ENCODE data around the gene XRCC4. TPM values are rescaled to one million over a fixed set of nuclear protein-coding genes. Genes with fewer than 3 reads are reported as not detected.

Gene XRCC4
- total RNA-seq, 1 donor from 2014 or later = 12.3 TPM

DNA sequence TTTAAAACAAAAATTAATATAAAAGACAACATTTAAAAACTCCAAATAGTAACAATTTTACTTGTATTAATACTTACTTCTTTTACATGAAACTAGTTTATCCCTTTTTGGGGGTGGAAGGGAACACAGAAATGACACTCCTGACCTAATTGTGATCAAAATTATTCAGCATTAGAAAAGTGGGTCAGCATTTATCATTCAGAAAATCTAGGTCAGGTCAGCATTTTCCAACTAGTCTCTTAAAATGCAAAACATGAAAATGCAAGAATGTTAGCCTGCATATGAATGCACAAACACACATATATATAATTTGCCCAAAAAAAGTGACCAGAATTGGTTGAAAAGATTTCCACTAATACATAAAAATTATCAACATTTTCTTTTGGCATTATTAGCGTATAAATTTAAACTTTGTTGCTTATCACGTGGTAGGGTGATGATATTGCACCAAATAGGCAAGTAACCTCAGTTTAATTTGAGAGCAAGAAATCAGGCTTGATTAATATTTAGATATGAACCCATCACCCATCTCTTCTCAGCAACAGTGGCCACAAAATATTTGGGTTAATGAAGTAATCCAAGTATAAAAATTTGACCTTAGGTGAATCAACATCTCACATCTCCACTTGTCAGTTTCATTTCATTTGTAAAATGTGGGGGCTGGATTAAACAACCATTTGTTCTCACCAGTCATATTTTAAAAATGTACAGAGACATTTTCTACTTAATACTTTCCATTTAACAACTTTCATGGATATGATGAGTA is 5.9 kb upstream of the XRCC4 start:
- no peak for DNase-seq (ENCODE audit: low read depth)

DNA sequence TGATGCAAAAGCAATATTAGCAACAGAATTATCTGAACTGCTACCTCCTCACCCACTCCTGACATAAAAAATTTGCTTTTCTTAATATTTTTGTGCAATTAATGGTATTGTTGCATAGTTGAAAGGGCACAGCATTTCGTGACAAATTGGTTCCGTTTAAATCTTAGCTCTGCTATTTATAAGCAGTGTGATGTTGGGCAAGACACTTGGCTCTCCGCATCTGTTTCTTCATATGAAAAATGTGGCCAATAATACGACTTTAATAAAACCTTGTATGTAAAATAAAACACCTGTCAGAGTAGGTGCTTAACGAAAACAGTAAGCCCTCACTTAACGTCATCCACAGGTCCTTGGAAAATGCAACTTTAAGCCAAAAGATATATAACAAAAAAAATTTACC is 4.4 kb upstream of the XRCC4 start:
- no peak for DNase-seq (ENCODE audit: low read depth)

DNA sequence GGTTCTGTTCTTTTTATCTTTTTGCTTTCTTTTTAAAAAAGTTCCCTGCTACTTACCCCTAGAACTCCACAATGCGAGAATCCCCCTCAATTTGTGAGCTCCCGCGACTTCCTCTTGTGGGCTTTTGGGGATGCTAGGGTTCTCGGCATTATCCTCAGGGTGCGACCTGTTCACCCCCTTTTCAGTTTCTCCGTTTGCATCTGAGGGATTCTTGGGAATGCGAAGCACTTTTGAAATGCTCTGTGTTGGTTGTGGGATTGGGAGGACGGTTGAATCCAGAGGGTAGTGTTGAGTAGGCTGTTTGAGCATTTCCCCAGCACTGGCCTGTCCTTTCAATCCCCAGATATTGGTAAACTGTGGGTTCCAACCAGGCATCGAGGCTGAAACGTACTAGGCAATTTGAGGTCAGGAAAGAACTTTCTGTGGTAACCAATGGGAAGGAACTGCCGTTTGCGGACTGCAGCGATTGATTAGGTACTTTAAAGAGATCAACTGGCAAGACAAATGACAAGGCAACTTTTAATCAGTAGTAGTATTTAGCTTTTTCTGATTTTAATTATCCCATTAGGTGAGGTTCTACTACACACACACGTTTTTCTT is 415 bp downstream of the XRCC4 start:
- DNase-seq (ENCODE audit: low read depth) = peak; percentile 38

DNA sequence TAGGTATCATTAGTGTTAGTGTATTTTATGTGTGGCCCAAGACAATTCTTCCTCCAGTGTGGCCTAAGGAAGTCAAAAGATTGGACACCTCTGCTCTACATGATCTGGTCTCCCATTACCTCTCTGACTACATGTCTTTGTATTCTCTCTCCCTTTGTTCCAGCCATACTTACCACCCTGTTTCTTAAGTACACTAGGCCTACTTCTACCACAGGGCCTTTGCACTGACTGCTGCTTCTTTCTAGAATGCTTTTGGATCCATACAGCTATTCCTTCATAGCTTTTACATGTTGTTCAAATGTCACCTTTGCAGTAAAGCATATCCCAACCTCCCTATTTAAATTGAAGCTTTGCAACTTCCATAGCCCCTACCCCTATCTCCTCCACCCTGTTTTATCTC is 5.4 kb downstream of the XRCC4 start:
- DNase-seq (ENCODE audit: low read depth) = no peak

DNA sequence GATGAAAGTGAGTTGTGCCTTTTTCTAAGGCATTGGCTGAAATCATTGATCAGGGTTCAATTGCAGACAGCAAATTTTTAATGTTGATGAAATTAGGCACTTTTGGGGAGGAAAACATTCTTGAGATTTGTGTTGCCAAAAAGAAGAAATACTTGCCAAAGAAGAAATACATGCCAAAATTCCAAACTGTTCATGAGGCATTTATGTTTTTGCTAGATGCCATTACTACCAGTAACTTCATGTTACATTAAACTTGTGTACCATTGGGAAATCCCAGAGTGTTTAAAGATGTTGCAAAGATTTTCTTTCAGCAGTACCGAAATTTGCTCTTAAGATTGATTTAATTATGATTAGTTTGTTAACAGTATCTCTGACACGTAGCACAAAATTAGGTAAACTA is 7.0 kb downstream of the XRCC4 start:
- no peak for DNase-seq (ENCODE audit: low read depth)

DNA sequence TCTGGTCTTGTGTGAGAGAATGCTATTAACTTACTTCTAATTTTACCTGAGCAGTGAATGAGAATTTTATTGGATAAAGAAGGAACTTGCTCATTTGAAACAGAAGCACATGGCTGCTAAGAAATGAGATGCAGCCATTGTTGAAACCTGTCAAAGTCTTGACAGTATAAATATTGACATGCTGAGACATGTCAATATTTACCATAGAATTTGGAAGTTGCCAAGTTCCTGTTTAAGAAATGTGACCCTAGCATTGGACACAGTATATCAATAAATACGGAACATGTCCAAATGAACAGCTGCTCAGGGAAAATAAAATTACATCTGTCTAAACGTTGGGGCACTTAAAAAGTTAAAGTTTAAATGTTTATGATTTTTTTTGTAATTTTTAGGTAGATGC is 7.8 kb downstream of the XRCC4 start:
- no peak for DNase-seq (ENCODE audit: low read depth)

DNA sequence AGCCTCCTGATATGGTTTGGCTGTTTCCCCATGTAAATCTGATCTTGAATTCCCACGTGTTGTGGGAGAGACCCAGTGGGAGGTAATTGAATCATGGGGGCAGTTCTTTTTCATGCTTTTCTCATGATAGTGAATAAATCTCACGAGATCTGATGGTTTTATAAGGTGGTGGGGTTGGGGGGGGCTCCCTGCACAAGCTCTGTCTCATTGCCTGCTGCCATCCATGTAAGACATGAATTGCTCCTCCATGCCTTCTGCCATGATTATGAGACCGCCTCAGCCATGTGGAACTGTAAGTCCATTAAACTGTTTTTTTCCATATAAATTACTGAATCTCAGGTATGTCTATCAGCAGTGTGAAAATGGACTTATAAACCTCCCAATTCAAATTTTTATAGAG is 12.8 kb downstream of the XRCC4 start:
- DNase-seq (ENCODE audit: low read depth) = no peak

DNA sequence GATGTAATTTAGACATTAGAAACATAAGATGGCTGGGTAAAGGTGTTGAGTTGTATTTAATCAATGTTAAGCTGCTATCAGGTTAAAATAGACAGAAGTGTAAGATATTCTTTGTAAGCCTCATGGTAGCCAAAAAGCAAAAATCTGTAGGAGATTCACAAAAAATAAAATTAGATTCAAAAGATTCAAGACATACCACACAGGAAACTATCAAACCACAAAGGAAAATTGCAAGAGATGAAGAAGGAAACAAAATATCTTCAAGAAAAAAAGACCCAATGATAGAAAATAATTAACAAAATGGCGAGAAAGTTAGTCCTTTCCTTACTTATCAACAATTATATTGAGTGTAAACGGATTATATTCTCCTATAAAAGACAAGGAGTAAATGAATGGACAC is 15.3 kb downstream of the XRCC4 start:
- no peak for DNase-seq (ENCODE audit: low read depth)

DNA sequence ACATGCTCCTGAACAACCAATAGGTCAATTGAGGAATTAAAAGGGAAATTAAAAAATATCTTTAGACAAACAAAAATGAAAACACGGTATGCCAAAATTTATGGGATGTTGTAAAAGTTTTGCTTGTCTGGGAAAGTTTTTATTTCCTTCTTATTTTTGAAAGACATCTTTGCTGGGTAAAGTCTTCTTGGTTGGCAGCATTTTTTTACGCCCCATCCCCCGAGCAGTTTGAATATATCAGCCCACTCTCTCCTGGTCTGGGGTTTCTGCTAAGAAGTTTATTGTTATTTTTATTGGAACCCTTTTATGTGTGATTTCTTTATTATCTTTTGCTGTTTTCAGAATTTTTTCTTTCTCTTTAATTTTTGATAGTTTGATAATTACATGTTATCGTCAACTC is 16.3 kb downstream of the XRCC4 start:
- DNase-seq (ENCODE audit: low read depth) = no peak

DNA sequence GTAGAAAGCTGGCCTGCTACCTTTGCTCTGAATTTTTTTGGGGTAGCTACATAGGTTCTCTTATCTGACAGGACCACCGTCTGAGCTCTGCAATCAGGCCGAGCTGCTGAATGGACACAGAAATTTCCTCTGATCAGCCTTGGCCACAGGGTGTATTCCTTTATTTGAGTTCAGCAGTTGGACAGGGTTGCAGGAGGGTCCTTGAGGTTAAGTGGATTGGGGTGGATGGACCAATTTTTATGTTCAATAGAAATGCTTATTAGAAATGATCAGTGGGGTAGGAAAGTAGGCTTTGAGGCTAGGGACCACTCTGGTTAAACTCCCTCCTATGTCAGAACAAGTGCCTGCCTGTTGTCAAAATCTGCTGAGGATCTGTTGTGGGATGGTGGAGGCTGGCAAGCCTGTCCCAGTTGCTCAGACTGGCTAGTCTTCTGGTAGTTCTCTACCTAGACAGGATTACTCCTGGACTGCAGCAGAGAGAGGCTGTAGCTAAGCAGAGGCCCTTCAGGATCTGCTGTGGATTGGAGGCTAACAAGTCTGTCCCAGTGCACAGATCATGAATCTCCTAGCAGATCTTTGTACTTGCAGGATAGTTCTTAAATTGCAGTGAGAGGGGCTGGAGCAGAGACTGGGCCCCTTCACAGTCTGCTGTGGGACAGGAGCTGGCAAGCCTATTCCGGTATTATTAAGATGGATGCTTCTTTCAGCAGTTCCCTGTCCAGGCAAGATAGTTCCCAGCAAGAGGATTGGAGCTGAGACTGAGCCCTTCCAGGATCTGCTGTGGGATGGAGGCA is 18.0 kb downstream of the XRCC4 start:
- no peak for DNase-seq (ENCODE audit: low read depth)

DNA sequence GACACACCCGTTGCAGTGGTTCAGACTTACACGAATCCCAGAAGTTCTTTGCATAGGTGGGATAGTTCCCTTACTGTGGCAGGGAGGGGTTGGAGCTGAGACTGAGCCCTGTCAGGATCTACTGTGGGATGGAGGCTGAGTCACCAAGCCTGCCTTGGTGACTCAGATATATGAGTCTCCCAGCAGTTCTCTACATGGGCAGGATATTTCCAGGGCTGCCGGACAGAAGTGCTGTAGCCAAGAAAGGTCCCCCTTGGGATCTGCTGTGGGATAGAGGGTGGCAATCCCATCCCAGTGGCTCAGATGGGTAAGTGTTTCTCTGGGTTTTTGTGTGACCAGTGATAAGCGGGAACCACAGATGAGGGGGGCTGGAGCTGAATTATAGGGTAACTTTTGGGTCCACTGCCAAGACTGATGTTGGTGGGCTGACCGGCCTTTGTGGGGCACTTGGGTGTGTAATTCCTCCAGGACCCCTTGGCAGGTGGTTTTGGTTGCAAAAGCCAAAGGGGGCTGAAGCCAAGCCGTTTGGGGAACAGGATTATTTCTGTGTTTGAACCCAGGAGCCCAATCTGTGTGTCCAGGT is 18.7 kb downstream of the XRCC4 start:
- peak; percentile 88 for DNase-seq (ENCODE audit: low read depth)

DNA sequence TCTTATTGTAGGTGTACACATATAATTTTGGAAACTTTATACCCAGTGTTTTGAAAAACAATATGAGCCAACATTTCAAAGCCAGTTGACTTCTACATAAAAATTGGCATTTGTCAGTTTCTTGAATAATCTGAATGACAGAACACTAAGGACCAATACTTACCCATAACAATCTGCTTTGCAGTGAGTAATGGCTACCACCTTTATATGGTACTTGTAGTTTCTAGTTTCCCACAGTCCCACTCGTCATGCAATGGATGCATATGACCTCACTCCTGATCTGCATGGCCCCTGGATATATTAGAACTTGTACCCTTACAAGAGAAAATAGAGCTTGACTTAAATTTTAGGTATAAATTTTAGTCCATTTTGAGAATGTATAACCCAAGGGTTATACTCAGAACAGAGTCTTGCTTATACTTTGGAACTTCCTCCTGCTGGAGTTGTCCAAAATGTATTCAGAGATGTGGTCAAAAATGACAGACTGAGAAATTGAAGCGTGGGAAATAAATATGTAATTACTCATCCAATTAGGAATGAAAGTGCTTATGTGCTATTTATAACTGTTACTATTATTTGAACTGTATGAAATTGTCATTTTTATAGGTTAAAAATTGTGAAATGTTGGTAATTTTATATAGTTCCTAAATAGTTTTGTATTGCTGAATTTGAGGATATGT is 19.5 kb downstream of the XRCC4 start:
- DNase-seq (ENCODE audit: low read depth) = no peak

DNA sequence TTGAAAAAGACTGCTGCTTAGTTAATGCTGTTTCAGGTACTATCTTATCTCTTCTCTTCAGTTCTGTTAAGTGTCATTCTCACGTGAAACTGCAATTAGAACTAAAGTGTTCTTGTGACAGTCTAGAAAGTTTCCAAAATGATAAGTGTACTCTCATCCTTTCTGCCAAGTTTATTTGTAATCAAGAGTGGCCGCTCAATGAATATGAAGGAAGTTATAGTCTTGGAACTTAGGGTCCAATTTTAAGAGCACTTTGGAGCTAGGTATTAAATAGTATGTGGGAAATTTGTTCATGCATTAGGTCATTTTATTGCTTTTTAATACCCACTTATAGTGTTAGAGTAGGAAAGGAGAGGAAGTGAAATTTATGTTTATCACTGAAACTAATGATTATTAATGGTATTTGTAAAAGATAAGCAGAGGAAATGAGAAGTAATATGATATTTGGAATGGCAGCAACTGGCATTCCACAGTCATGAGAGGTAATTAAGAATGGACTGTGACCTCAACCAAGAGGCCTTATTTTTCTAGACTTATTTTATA is 20.4 kb downstream of the XRCC4 start:
- peak; percentile 29 for DNase-seq (ENCODE audit: low read depth)

DNA sequence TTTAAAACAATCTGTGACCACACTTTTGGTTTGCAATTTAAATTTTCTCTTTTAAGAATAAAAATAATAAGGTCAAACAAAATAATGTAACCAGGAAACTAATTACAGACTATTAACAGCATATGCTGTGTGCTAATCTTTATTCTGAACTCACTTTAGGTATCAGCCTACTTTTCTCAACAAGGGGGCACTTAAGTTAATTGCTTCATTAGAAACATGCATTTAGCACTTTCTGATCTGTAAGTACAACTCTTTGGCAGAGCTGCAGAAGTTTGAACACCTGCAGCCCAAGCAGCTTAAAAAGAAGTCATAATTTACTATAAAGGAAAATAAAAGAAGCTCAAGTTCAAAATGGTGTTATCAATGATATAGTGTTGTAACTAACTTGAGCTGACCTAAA is 21.7 kb downstream of the XRCC4 start:
- no peak for DNase-seq (ENCODE audit: low read depth)

DNA sequence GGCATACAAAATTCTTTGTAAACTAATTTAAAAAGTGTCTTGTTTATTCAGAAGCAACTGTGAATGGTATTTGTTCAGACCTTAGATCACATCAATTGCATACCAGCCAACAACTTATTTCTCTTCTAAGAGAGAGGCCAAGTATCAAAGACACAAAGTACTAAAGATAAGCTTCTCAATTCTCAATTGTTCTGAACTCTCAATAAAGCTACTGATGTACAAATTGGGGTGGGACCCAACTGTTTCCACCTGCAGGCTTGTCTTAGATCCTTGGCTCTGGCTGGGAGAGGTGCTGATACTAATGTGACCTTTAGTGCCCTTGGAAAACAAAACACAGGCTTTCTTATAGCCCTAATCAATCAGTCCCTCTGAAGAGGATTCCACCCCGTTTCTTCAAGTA is 22.1 kb downstream of the XRCC4 start:
- no peak for DNase-seq (ENCODE audit: low read depth)

DNA sequence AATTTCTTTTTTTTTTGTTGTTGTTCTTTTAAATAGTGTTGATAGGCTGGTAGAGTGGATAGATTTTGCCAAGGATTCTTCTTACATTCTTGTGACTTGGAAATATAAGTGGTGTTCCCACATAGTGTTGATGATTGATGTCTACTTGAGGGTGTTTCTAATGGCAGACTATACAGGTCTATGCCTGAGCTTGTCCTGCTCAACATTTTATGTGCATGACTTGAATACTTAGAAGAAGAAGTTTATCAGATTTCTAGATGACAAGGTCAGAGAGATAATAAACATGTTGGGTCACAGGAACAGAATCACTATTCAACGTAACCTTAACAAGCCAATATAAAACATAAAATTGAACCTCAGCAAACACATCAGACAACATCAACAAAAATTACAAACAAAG is 24.2 kb downstream of the XRCC4 start:
- no peak for DNase-seq (ENCODE audit: low read depth)

DNA sequence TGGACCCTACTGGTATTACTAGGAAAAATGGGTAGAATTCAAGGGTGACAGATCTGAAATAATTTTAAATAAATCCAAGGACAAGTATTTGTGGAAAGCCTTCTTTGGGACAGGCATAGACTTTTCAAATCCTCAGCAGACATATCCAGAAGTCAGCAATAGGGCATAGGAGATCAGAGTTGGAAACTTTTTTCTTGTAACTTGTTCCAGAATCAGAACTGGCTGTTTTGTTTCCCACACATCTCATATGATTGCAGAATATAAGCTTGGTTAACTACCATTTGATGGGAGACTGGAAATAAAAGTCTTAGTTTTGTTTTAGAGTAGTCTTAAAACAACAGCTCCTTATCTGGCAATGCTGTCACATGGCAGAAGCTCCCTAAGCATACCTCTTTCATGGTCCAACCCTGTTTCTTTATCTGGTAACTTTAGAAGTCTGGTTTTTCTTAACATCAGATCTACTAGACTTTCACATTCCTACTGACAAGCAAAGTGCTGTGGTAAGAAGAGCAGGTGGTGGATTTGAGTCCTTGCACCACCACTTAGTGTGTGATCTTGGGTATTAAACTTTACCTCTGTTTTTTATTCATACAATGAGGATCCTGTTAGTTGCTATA is 25.1 kb downstream of the XRCC4 start:
- DNase-seq (ENCODE audit: low read depth) = no peak

DNA sequence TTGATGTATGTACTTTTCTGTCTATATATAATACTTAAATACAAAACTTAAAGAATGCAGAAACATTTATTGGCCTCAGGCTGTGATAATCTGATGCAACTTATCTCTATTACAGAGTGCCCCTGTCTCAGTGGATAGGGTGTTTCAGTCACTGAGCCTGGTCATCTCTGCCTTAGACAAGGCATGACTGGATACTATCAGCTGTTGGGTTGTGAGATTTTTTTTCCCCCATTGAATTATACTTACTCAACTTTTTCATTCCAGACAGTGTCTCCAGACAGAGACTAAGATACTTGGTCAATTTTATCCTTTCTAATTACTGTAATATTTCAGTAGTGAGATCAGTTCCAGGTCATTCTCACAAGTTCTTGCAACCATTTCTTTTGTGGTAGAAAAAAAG is 26.7 kb downstream of the XRCC4 start:
- DNase-seq (ENCODE audit: low read depth) = no peak

DNA sequence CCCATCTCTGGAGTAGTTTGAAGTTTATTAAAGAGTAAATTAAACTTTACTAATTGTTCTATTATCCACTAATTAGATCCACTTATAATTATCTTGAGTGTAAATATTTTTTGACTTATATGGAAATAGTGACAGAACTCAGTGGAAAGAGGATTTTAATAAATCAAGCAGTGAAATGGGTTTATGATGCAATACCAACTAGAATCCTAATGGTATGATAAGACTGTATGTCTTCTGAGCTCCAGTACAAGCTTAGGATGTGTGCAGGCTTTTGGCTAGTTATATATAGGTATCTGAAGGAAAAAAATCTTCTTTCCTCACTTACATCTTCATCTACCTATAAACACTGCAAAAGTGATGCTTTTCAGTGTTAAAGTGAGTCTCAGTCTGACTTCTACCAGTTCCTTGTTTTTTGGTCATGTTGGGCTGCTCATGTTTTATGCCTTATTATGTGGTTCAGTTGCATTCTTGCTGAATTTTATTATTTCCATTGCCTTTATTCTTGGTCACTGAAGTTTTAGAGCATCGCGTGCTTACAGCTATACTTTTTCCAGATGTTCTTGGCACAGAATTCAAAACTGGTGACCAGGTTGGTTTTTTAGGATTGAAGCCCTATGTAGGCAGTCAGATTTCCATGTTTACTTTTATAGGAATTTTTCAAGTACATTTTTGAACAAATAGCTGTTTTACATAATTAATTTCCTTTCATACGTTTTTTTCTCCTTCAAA is 30.5 kb downstream of the XRCC4 start:
- no peak for DNase-seq (ENCODE audit: low read depth)

DNA sequence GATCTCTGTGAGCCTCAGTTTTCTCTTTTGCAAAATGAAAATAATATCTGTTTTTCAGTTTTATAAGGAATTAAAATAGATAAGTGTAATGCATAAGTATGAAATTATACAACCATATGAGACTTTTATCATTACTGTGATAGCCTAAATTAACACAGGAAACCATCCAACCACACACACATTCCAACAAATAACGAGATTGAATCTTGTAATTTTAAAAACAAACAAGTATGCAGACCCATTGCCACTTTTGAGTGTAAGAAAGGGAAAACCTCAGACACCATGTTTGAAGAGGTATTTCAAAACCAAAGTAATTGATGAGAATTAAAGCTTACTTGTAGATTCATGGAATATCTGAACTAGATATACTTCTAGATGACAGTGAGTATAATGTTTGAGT is 32.0 kb downstream of the XRCC4 start:
- DNase-seq (ENCODE audit: low read depth) = no peak

DNA sequence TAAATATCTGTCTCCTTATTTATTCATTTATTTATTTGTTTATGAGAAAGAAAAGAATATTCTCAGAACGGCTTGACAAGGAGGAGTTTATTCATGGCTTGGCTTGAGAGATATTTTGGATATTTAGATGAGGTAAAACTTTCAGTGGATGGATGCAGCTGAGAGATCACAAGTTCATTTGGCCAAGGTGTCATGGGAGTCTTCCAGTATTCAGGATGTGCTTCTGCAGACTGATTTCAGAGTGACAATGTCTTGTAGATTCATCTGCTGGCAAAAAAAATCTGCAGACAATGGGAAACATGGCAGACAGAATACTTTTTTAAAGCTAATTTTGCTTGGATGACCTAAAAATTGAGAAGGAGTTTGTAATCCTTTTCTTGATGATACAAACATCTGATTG is 38.5 kb downstream of the XRCC4 start:
- no peak for DNase-seq (ENCODE audit: low read depth)
